Measurements from ENCODE around the gene GLDC.

DNA sequence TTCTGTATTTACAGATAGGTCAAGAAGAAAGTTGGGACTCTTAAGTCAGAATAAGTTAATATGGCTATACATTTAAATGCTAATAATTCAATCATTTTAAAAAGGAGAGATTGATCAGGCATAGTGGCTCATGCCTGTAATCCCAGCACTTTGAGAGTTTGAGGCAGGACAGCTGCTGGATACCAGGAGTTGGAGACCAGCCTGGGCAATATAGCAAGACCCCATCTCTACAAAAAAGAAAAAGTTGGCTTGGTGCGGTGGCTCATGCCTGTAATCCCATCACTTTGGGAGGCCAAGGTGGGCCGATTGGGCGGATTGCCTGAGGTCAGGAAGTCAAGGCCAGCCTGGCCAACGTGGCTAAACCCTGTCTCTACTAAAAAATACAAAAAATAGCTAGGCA, 15.0 kb upstream of the GLDC start:
- TF ChIP-seq, protein P1, sequence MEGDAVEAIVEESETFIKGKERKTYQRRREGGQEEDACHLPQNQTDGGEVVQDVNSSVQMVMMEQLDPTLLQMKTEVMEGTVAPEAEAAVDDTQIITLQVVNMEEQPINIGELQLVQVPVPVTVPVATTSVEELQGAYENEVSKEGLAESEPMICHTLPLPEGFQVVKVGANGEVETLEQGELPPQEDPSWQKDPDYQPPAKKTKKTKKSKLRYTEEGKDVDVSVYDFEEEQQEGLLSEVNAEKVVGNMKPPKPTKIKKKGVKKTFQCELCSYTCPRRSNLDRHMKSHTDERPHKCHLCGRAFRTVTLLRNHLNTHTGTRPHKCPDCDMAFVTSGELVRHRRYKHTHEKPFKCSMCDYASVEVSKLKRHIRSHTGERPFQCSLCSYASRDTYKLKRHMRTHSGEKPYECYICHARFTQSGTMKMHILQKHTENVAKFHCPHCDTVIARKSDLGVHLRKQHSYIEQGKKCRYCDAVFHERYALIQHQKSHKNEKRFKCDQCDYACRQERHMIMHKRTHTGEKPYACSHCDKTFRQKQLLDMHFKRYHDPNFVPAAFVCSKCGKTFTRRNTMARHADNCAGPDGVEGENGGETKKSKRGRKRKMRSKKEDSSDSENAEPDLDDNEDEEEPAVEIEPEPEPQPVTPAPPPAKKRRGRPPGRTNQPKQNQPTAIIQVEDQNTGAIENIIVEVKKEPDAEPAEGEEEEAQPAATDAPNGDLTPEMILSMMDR (IDR thresholded peaks at IDR 0.05; ENCODE audit: low read depth, low read length) = no peak
- TF ChIP-seq EZH2phosphoT487 (IDR thresholded peaks at IDR 0.05; ENCODE audit: low read depth) = no peak

Data from OCI-LY3 (cell line).